Gastrocnemius medialis (tissue), 4 donors: ENCODE results near the gene F11. TPM values are rescaled to one million over a fixed set of nuclear protein-coding genes. Genes with fewer than 3 reads are reported as not detected.
"Not testable (repeated sequence)": the region's sequence is repeated elsewhere in the genome, so short reads cannot be mapped to it uniquely, and the experiment has no call there.

Experiments
- ATAC-seq, 2 donors: fragments of 150-250 bp; one replicate each; pipeline ENCODE4 v1.9.1; 2016
- DNase-seq, 2 donors: peaks; one replicate each; pipeline ENCODE4 v3.0.0-alpha.2; 2019
- H3K27ac ChIP-seq, 4 donors: fragments of 200-600 bp; sonication (generic); 1 replicate in 1 of 4; 2 replicates in 3 of 4; pipeline ENCODE4 v1.5.1; 2016 to 2018; ENCODE audit warnings: mild to moderate bottlenecking in 2 of 4, moderate library complexity in 1 of 4
- H3K27me3 ChIP-seq, 3 donors: fragments of 200-600 bp; sonication (generic) in 2 of 3; 1 replicate in 1 of 3; 2 replicates in 2 of 3; pipeline versions ENCODE4 v1.5.1 to v1.6.0; 2016 to 2019; ENCODE audit warnings: mild to moderate bottlenecking in 1 of 3, moderate library complexity in 1 of 3
- H3K36me3 ChIP-seq, 2 donors: fragments of 200-600 bp; sonication (generic) in 1 of 2; one replicate each; pipeline ENCODE4 v1.5.1; 2017 to 2018
- H3K4me1 ChIP-seq, 2 donors: fragments of 200-600 bp; sonication (generic) in 1 of 2; one replicate each; pipeline ENCODE4 v1.5.1; 2016 to 2017; ENCODE audit warnings: mild to moderate bottlenecking in 2 of 2
- H3K4me3 ChIP-seq, 4 donors: fragments of 200-600 bp; sonication (generic) in 3 of 4; 1 replicate in 1 of 4; 2 replicates in 3 of 4; pipeline ENCODE4 v1.5.1; 2016 to 2019; ENCODE audit warnings: mild to moderate bottlenecking in 2 of 4
- H3K9me3 ChIP-seq, 3 donors: fragments of 200-600 bp; sonication (generic) in 2 of 3; 1 replicate in 1 of 3; 2 replicates in 2 of 3; pipeline ENCODE4 v1.5.1; 2016 to 2019
- CTCF ChIP-seq, 5 experiments: fragments of 450-650 bp in 3 of 5; fragments of 200-600 bp in 2 of 5; sonication (generic) in 2 of 5; IDR thresholded peaks in 4 of 5; conservative IDR thresholded peaks in 1 of 5; 1 replicate in 4 of 5; 2 replicates in 1 of 5; pipeline ENCODE4 v1.5.1; 2016 to 2019; ENCODE audit warnings: antibody characterized with exemption in 5 of 5, mild to moderate bottlenecking in 3 of 5, moderate library complexity in 3 of 5
- POLR2A ChIP-seq, 2 donors: fragments of 450-650 bp; IDR thresholded peaks; one replicate each; pipeline ENCODE4 v1.6.1; 2017; ENCODE audit warnings: antibody characterized with exemption in 2 of 2, mild to moderate bottlenecking in 2 of 2, moderate library complexity in 2 of 2
- in situ Hi-C, 4 donors: fragments of 200-750 bp; cut with MboI; loops; one replicate each; pipeline versions ENCODE4 v1.15.0 to v1.8.0; 2017; ENCODE audit warnings: low sequenced_read_pairs in 4 of 4
- intact Hi-C: fragments of 100-400 bp; cut with DNase I; formaldehyde crosslinking; loops from one replicate; pipeline ENCODE4 v1.15.1; 2023; ENCODE audit warnings: low total_unique reads
- total RNA-seq, 4 donors: library from RNA; depleted of rRNA; stranded (reverse); fragments of >200 nt; gene quantifications; one replicate each; pipeline versions ENCODE4 v1.1.0 to v1.2.3, GENCODE V29; 2016

F11 gene
- total RNA-seq, 4 donors from 2014 or later, result 0.22 TPM; not detected in 3

GRCh38 chr4:186266729-186267456, 904 bp downstream of the F11 start:
- no peak for DNase-seq
- in situ Hi-C loops (no loop called here), intact Hi-C loops (no loop called here)
- no peak for ATAC-seq
- H3K4me1 ChIP-seq, result no peaks in the 10 kb centered on the region
- H3K4me3 ChIP-seq, result no peak overlapping the region
- H3K27me3 ChIP-seq, result no peaks in the 10 kb centered on the region
- no peak overlapping the region for H3K27ac ChIP-seq
- no peaks in the 10 kb centered on the region for H3K36me3 ChIP-seq
- no peaks in the 10 kb centered on the region for H3K9me3 ChIP-seq
- TF ChIP-seq POLR2A (IDR thresholded peaks at IDR 0.05) (no peak), CTCF (IDR thresholded peaks at IDR 0.05 in 4 of 5, conservative IDR thresholded peaks at IDR 0.05 in 1 of 5) (no peak)

GRCh38 chr4:186271081-186271678, 5.2 kb downstream of the F11 start:
- no peak for TF ChIP-seq CTCF (IDR thresholded peaks at IDR 0.05 in 4 of 5, conservative IDR thresholded peaks at IDR 0.05 in 1 of 5)
- TF ChIP-seq POLR2A (IDR thresholded peaks at IDR 0.05), result no peak
- intact Hi-C loops, result no loop called here
- Histone ChIP-seq H3K27ac (no peak overlapping the region), H3K4me3 (no peak overlapping the region), H3K4me1 (no peaks in the 10 kb centered on the region), H3K9me3 (no peaks in the 10 kb centered on the region), H3K27me3 (no peaks in the 10 kb centered on the region), H3K36me3 (no peaks in the 10 kb centered on the region)
- in situ Hi-C loops, result no loop called here
- DNase-seq, result no peak
- no peak for ATAC-seq

GRCh38 chr4:186272699-186273391, 6.9 kb downstream of the F11 start:
- Histone ChIP-seq H3K27ac (no peak overlapping the region), H3K4me1 (no peaks in the 10 kb centered on the region), H3K27me3 (no peaks in the 10 kb centered on the region), H3K9me3 (no peaks in the 10 kb centered on the region), H3K4me3 (no peak overlapping the region), H3K36me3 (no peaks in the 10 kb centered on the region)
- ATAC-seq, result no peak
- no peak for DNase-seq
- intact Hi-C loops (no loop called here), in situ Hi-C loops (no loop called here)
- TF ChIP-seq CTCF (IDR thresholded peaks at IDR 0.05 in 4 of 5, conservative IDR thresholded peaks at IDR 0.05 in 1 of 5) (no peak), POLR2A (IDR thresholded peaks at IDR 0.05) (no peak)

- H3K36me3 ChIP-seq, H3K27me3 ChIP-seq, H3K9me3 ChIP-seq, H3K4me1 ChIP-seq, intact Hi-C loops, DNase-seq, in situ Hi-C loops, ATAC-seq, H3K27ac ChIP-seq, H3K4me3 ChIP-seq: not testable (repeated sequence)
Observed at GRCh38 chr4:186273392-186273789, 7.4 kb downstream of the F11 start.

GRCh38 chr4:186283311-186283710, 17.3 kb downstream of the F11 start:
- H3K27me3 ChIP-seq, result no peaks in the 10 kb centered on the region
- H3K36me3 ChIP-seq, result no peaks in the 10 kb centered on the region
- no peak for ATAC-seq
- in situ Hi-C loops, result loop anchor here in 1 of 4 donors (25.0 kb wide), 1 partner anchor 304 kb away; no protein-coding TSS in a partner anchor
- no peak for TF ChIP-seq CTCF (IDR thresholded peaks at IDR 0.05 in 4 of 5, conservative IDR thresholded peaks at IDR 0.05 in 1 of 5)
- TF ChIP-seq POLR2A (IDR thresholded peaks at IDR 0.05), result no peak
- DNase-seq, result no peak
- no peak overlapping the region for H3K4me3 ChIP-seq
- H3K9me3 ChIP-seq, result no peaks in the 10 kb centered on the region
- intact Hi-C loops, result no loop called here
- no peaks in the 10 kb centered on the region for H3K4me1 ChIP-seq
- no peak overlapping the region for H3K27ac ChIP-seq
